Stimulated activated CD8-positive, alpha-beta memory T cell treated with anti-CD3 and anti-CD28 coated beads, Interleukin-7, amount 100 ng/mL, for 24 hours (primary cell): ENCODE results near the gene NAXD.
"Not testable (repeated sequence)": the region's sequence is repeated elsewhere in the genome, so short reads cannot be mapped to it uniquely, and the experiment has no call there.

Experiments used
- DNase-seq: peaks from one replicate; pipeline ENCODE4 v3.0.0-alpha.2; 2020; ENCODE audit warnings: low read depth

The NAXD gene

GRCh38 chr13:110597041-110597689 is 18.2 kb upstream of the NAXD start:
- no peak for DNase-seq

GRCh38 chr13:110600261-110600819 is 15.0 kb upstream of the NAXD start:
- DNase-seq, result no peak

GRCh38 chr13:110600980-110601379 is 14.4 kb upstream of the NAXD start:
- no peak for DNase-seq

- no peak for DNase-seq
These were observed 10.2 kb upstream of the NAXD start for GRCh38 chr13:110605132-110605531.

GRCh38 chr13:110606281-110606680 is 9.1 kb upstream of the NAXD start:
- DNase-seq, result not testable (repeated sequence)

- no peak for DNase-seq
These were observed 7.6 kb upstream of the NAXD start for GRCh38 chr13:110607675-110608224.

GRCh38 chr13:110610955-110611595 is 4.3 kb upstream of the NAXD start:
- DNase-seq, result no peak

GRCh38 chr13:110615005-110615321 is 382 bp upstream of the NAXD start:
- DNase-seq, result no peak

GRCh38 chr13:110616103-110617101 is 1.1 kb downstream of the NAXD start:
- peak; percentile 5 for DNase-seq

- DNase-seq, result no peak
These were observed 2.2 kb downstream of the NAXD start for GRCh38 chr13:110617321-110618072.

GRCh38 chr13:110618167-110618566 is 2.8 kb downstream of the NAXD start:
- DNase-seq, result no peak

- DNase-seq, result no peak
These were observed 3.4 kb downstream of the NAXD start for GRCh38 chr13:110618780-110619179.

- DNase-seq, result no peak
These were observed 5.3 kb downstream of the NAXD start for GRCh38 chr13:110620596-110620995.

GRCh38 chr13:110624766-110625756 is 9.7 kb downstream of the NAXD start:
- DNase-seq, result no peak

GRCh38 chr13:110625771-110626321 is 10.5 kb downstream of the NAXD start:
- no peak for DNase-seq

GRCh38 chr13:110626521-110626920 is 11.2 kb downstream of the NAXD start:
- no peak for DNase-seq

GRCh38 chr13:110627351-110627750 is 12.0 kb downstream of the NAXD start:
- DNase-seq, result no peak

GRCh38 chr13:110627761-110628476 is 12.6 kb downstream of the NAXD start:
- no peak for DNase-seq

- no peak for DNase-seq
These were observed 13.1 kb downstream of the NAXD start for GRCh38 chr13:110628477-110628793.
